ENCODE data around the gene METRN. TPM values are rescaled to one million over a fixed set of nuclear protein-coding genes. Genes with fewer than 3 reads are reported as not detected.

The METRN gene
- total and polyA plus RNA-seq, 2 of the 4 experiments (the other 2 are of a cell fraction) = 6.1 to 48.2 TPM

DNA sequence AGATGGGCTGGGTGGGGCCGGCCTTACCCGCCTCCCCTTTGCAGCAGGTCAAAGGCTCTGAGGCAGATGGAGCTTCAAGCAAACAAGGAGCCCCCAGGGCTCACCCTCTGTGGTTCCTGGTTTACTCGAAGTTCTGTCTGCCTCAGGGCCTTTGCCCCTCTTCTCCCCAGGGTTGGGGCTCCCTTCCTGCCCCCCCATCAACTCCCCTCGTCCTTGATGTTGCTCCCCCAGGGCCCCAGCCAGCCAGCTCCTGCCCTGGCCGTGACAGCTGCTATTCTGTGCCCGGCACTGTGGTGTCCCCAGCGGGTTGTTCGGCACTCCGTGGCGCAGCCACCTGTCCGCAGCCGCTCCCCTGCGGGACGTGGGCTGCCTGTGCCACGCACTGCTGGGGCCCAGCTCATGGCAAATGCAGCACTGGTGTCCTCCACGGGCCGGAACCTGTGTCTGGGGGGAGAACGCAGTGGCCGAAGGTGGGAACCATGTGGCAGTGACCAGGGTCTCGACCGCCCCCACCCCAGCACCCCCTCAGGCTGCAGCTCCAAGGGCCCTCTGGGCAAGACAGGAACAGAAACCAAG is 4.3 kb upstream of the METRN start:
- Histone ChIP-seq H3K9me3 (ENCODE audit: control insufficient read depth, insufficient read depth, low read length) (no peaks in the 10 kb centered on the region), H2AFZ (replicated peaks; ENCODE audit: low read length, poor library complexity) (no peak overlapping the region), H2BK15ac (ENCODE audit: low read depth, low read length) (no peak overlapping the region), H3K27me3 (ENCODE audit: control insufficient read depth, insufficient read depth, low read length) (peaks cover 21% of the 10 kb centered on the region), H2AK9ac (replicated peaks; ENCODE audit: low read depth, low read length, poor library complexity) (no peak overlapping the region), H3K4me1 (ENCODE audit: control insufficient read depth, insufficient read depth, low read length) (peaks cover 8% of the 10 kb centered on the region; the same call in 1 of the 2 replicates), H2BK20ac (ENCODE audit: low read depth, low read length) (no peak overlapping the region), H4K91ac (ENCODE audit: insufficient read depth, low read depth, low read length) (no peak overlapping the region), H3K18ac (ENCODE audit: low read depth, low read length) (no peak overlapping the region), H3K14ac (replicated peaks; ENCODE audit: low read depth, low read length) (no peak overlapping the region), H3K4ac (ENCODE audit: low read depth, low read length) (no peak overlapping the region), H2BK120ac (ENCODE audit: low read depth, low read length) (no peak overlapping the region), H3K4me3 (ENCODE audit: insufficient read depth, low read depth, low read length) (no peak overlapping the region), H4K5ac (ENCODE audit: low read depth, low read length) (no peak overlapping the region), H4K8ac (ENCODE audit: low read depth in 2 of 2, low read length in 2 of 2) (no peak overlapping the region), H3K23ac (ENCODE audit: low read depth, low read length) (no peak overlapping the region), H2BK5ac (ENCODE audit: low read depth, low read length, poor library complexity, severe bottlenecking) (no peak overlapping the region), H3K9me1 (ENCODE audit: insufficient read depth, low read length) (no peaks in the 10 kb centered on the region), H3K27ac (ENCODE audit: insufficient read depth, low read length) (no peak overlapping the region), H3K36me3 (ENCODE audit: control insufficient read depth, insufficient read depth, low read length) (no peaks in the 10 kb centered on the region), H2AK5ac (ENCODE audit: low read depth, low read length) (no peak overlapping the region), H3K79me1 (ENCODE audit: low read depth in 1 of 2, low read length in 2 of 2) (no peaks in the 10 kb centered on the region), H3K56ac (ENCODE audit: extremely low read depth, insufficient read depth, low read length) (no peak overlapping the region), H4K20me1 (ENCODE audit: insufficient read depth, low read length) (peaks cover 14% of the 10 kb centered on the region), H3K4me2 (ENCODE audit: low read depth, low read length) (no peak overlapping the region), H3K9ac (ENCODE audit: low read depth, low read length) (no peak overlapping the region)
- in situ Hi-C loops (cut with MboI; ENCODE audit: low sequenced_read_pairs) = loop anchor here (5.0 to 25.0 kb wide), 2 partner anchors 77 to 352 kb away; partner anchors contain the start of genes CHTF18, RPUSD1 and SSTR5
- ATAC-seq (ENCODE audit: low read depth) = no peak
- no peak for TF ChIP-seq BHLHE40 (IDR thresholded peaks at IDR 0.05; ENCODE audit: low read depth, low read length)
- no peak for TF ChIP-seq RCOR1 (IDR thresholded peaks at IDR 0.05; ENCODE audit: insufficient replicate concordance, low read length)
- TF ChIP-seq RFX5 (IDR thresholded peaks at IDR 0.05; ENCODE audit: low read depth, low read length) = no peak
- TF ChIP-seq, protein P1, sequence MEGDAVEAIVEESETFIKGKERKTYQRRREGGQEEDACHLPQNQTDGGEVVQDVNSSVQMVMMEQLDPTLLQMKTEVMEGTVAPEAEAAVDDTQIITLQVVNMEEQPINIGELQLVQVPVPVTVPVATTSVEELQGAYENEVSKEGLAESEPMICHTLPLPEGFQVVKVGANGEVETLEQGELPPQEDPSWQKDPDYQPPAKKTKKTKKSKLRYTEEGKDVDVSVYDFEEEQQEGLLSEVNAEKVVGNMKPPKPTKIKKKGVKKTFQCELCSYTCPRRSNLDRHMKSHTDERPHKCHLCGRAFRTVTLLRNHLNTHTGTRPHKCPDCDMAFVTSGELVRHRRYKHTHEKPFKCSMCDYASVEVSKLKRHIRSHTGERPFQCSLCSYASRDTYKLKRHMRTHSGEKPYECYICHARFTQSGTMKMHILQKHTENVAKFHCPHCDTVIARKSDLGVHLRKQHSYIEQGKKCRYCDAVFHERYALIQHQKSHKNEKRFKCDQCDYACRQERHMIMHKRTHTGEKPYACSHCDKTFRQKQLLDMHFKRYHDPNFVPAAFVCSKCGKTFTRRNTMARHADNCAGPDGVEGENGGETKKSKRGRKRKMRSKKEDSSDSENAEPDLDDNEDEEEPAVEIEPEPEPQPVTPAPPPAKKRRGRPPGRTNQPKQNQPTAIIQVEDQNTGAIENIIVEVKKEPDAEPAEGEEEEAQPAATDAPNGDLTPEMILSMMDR (conservative IDR thresholded peaks at IDR 0.05; ENCODE audit: low read depth, low read length) = no peak
- TF ChIP-seq CEBPB (IDR thresholded peaks at IDR 0.05; ENCODE audit: low read depth, low read length) = no peak
- TF ChIP-seq MAFK (IDR thresholded peaks at IDR 0.05; ENCODE audit: low read depth, low read length) = no peak
- TF ChIP-seq, protein P2, sequence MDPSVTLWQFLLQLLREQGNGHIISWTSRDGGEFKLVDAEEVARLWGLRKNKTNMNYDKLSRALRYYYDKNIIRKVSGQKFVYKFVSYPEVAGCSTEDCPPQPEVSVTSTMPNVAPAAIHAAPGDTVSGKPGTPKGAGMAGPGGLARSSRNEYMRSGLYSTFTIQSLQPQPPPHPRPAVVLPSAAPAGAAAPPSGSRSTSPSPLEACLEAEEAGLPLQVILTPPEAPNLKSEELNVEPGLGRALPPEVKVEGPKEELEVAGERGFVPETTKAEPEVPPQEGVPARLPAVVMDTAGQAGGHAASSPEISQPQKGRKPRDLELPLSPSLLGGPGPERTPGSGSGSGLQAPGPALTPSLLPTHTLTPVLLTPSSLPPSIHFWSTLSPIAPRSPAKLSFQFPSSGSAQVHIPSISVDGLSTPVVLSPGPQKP (IDR thresholded peaks at IDR 0.05; ENCODE audit: borderline replicate concordance, low read depth, low read length) = no peak
- no peak for TF ChIP-seq MXI1 (IDR thresholded peaks at IDR 0.05; ENCODE audit: borderline replicate concordance, low read depth, low read length)
- TF ChIP-seq NFE2L2 (IDR thresholded peaks at IDR 0.05; ENCODE audit: low read depth, low read length) = no peak
- TF ChIP-seq, protein P3, sequence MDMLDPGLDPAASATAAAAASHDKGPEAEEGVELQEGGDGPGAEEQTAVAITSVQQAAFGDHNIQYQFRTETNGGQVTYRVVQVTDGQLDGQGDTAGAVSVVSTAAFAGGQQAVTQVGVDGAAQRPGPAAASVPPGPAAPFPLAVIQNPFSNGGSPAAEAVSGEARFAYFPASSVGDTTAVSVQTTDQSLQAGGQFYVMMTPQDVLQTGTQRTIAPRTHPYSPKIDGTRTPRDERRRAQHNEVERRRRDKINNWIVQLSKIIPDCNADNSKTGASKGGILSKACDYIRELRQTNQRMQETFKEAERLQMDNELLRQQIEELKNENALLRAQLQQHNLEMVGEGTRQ (IDR thresholded peaks at IDR 0.05; ENCODE audit: low read depth, low read length) = no peak
- no peak for TF ChIP-seq POLR2A (IDR thresholded peaks at IDR 0.05; ENCODE audit: low read depth, low read length)
- no peak for TF ChIP-seq CHD1 (IDR thresholded peaks at IDR 0.05; ENCODE audit: low read depth, low read length)
- no peak for TF ChIP-seq SMC3 (IDR thresholded peaks at IDR 0.05; ENCODE audit: low read depth, low read length)
- TF ChIP-seq MAZ (IDR thresholded peaks at IDR 0.05; ENCODE audit: borderline replicate concordance, low read depth, low read length) = no peak
- TF ChIP-seq FOS (IDR thresholded peaks at IDR 0.05; ENCODE audit: low read depth, low read length) = no peak
- no peak for TF ChIP-seq RAD21 (IDR thresholded peaks at IDR 0.05; ENCODE audit: low read length)
- ChIA-PET POLR2A (ENCODE audit: unreplicated experiment) (no interaction called here), CTCF (no interaction called here)
- no TSS peak for BruUV-seq (replicated peaks)
- dilution Hi-C loops (cut with HindIII; ENCODE audit: low sequenced_read_pairs, unreplicated experiment) = no loop called here
- 82% methylated on average over 10 of the region's 21 CpGs; no CpG with 5 or more reads in 1 of the 2 experiments for WGBS, 2 experiments (ENCODE audit: extremely low coverage in 2 of 2, insufficient read length in 1 of 2)
- DNase-seq = no peak
- intact Hi-C loops (cut with micrococcal nuclease) = loop anchor here (5.0 kb wide), 1 partner anchor 272 kb away; the partner anchor contains the start of gene SOX8
